ENCODE measurements around the gene ARL15. TPM values are rescaled to one million over a fixed set of nuclear protein-coding genes. Genes with fewer than 3 reads are reported as not detected.

ARL15 gene
- total and polyA plus RNA-seq, 2 of the 4 experiments (the other 2 are of a cell fraction), result 7.3 to 19.2 TPM

DNA sequence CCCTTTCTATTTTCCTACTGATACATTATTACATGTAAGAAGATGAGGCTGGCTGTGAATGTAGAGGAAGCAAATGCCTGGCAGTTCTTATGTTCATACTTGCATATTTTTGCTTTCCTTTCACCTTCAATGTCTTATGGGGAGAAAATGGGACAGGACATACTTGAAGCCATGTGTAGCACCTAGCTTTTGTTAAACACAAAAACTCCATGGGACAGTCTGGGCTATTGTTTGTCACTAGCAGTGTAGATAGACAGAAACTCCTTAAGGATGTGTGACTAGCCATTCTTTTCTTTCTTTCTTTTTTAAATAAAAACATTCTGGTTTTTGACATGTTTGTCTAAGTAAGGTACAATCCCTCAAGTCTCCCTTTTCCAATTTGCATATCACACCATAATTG is 122.7 kb downstream of the ARL15 start:
- no peak overlapping the region for H2AK9ac ChIP-seq (replicated peaks; ENCODE audit: low read depth, low read length, poor library complexity)
- no peak overlapping the region for H2BK120ac ChIP-seq (ENCODE audit: low read depth, low read length)
- no peak overlapping the region for H3K14ac ChIP-seq (replicated peaks; ENCODE audit: low read depth, low read length)
- in situ Hi-C loops (cut with MboI; ENCODE audit: low sequenced_read_pairs) (no loop called here), dilution Hi-C loops (cut with HindIII; ENCODE audit: low sequenced_read_pairs, unreplicated experiment) (no loop called here), intact Hi-C loops (cut with micrococcal nuclease) (no loop called here)
- DNase-seq (no peak), ATAC-seq (ENCODE audit: low read depth) (no peak; the same call in 1 of the 2 replicates)
- no peak overlapping the region for H3K23ac ChIP-seq (ENCODE audit: low read depth, low read length)
- no peak overlapping the region for H3K4me3 ChIP-seq (ENCODE audit: insufficient read depth, low read depth, low read length)
- H4K91ac ChIP-seq (ENCODE audit: insufficient read depth, low read depth, low read length), result no peak overlapping the region
- H3K9me3 ChIP-seq (ENCODE audit: control insufficient read depth, insufficient read depth, low read length), result no peaks in the 10 kb centered on the region
- H3K4ac ChIP-seq (ENCODE audit: low read depth, low read length), result no peak overlapping the region
- CTCF ChIA-PET, result no interaction called here
- no peak overlapping the region for H2BK20ac ChIP-seq (ENCODE audit: low read depth, low read length)
- H3K4me2 ChIP-seq (ENCODE audit: low read depth, low read length), result no peak overlapping the region
- no peak overlapping the region for H4K5ac ChIP-seq (ENCODE audit: low read depth, low read length)
- no peak overlapping the region for H4K8ac ChIP-seq (ENCODE audit: low read depth in 2 of 2, low read length in 2 of 2)
- H3K79me1 ChIP-seq (ENCODE audit: low read depth in 1 of 2, low read length in 2 of 2), result peaks cover 3 to 6% of the 10 kb centered on the region in 2 experiments; a peak in 1 of 4 replicates
- H3K4me1 ChIP-seq (ENCODE audit: control insufficient read depth, insufficient read depth, low read length), result no peaks in the 10 kb centered on the region; the same call in 1 of the 2 replicates
- H2BK5ac ChIP-seq (ENCODE audit: low read depth, low read length, poor library complexity, severe bottlenecking), result no peak overlapping the region
- H4K20me1 ChIP-seq (ENCODE audit: insufficient read depth, low read length), result no peaks in the 10 kb centered on the region; the same call in 1 of the 2 replicates
- no peak overlapping the region for H3K18ac ChIP-seq (ENCODE audit: low read depth, low read length)
- no TSS peak for BruUV-seq (replicated peaks)
- no peak overlapping the region for H2AK5ac ChIP-seq (ENCODE audit: low read depth, low read length)
- H3K9me1 ChIP-seq (ENCODE audit: insufficient read depth, low read length), result no peaks in the 10 kb centered on the region
- H3K27me3 ChIP-seq (ENCODE audit: control insufficient read depth, insufficient read depth, low read length), result no peaks in the 10 kb centered on the region
- H3K36me3 ChIP-seq (ENCODE audit: control insufficient read depth, insufficient read depth, low read length), result no peaks in the 10 kb centered on the region
- no peak overlapping the region for H2BK15ac ChIP-seq (ENCODE audit: low read depth, low read length)
- no peak overlapping the region for H3K27ac ChIP-seq (ENCODE audit: insufficient read depth, low read length)
- no peak overlapping the region for H3K9ac ChIP-seq (ENCODE audit: low read depth, low read length)
- H3K56ac ChIP-seq (ENCODE audit: extremely low read depth, insufficient read depth, low read length), result no peak overlapping the region
- TF ChIP-seq, protein P1, sequence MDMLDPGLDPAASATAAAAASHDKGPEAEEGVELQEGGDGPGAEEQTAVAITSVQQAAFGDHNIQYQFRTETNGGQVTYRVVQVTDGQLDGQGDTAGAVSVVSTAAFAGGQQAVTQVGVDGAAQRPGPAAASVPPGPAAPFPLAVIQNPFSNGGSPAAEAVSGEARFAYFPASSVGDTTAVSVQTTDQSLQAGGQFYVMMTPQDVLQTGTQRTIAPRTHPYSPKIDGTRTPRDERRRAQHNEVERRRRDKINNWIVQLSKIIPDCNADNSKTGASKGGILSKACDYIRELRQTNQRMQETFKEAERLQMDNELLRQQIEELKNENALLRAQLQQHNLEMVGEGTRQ (IDR thresholded peaks at IDR 0.05; ENCODE audit: low read depth, low read length), result no peak
- no peak for TF ChIP-seq MAFK (IDR thresholded peaks at IDR 0.05; ENCODE audit: low read depth, low read length)
- no peak for TF ChIP-seq CHD1 (IDR thresholded peaks at IDR 0.05; ENCODE audit: low read depth, low read length)
- TF ChIP-seq RFX5 (IDR thresholded peaks at IDR 0.05; ENCODE audit: low read depth, low read length), result no peak
- TF ChIP-seq BHLHE40 (IDR thresholded peaks at IDR 0.05; ENCODE audit: low read depth, low read length), result no peak
- TF ChIP-seq MXI1 (IDR thresholded peaks at IDR 0.05; ENCODE audit: borderline replicate concordance, low read depth, low read length), result no peak
- no peak for TF ChIP-seq RAD21 (IDR thresholded peaks at IDR 0.05; ENCODE audit: low read length)
- no peak for TF ChIP-seq SMC3 (IDR thresholded peaks at IDR 0.05; ENCODE audit: low read depth, low read length)
- TF ChIP-seq, protein P2, sequence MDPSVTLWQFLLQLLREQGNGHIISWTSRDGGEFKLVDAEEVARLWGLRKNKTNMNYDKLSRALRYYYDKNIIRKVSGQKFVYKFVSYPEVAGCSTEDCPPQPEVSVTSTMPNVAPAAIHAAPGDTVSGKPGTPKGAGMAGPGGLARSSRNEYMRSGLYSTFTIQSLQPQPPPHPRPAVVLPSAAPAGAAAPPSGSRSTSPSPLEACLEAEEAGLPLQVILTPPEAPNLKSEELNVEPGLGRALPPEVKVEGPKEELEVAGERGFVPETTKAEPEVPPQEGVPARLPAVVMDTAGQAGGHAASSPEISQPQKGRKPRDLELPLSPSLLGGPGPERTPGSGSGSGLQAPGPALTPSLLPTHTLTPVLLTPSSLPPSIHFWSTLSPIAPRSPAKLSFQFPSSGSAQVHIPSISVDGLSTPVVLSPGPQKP (IDR thresholded peaks at IDR 0.05; ENCODE audit: borderline replicate concordance, low read depth, low read length), result no peak
- TF ChIP-seq CEBPB (IDR thresholded peaks at IDR 0.05; ENCODE audit: low read depth, low read length), result no peak
- no peak for TF ChIP-seq MAZ (IDR thresholded peaks at IDR 0.05; ENCODE audit: borderline replicate concordance, low read depth, low read length)
- TF ChIP-seq FOS (IDR thresholded peaks at IDR 0.05; ENCODE audit: low read depth, low read length), result no peak
- TF ChIP-seq, protein P3, sequence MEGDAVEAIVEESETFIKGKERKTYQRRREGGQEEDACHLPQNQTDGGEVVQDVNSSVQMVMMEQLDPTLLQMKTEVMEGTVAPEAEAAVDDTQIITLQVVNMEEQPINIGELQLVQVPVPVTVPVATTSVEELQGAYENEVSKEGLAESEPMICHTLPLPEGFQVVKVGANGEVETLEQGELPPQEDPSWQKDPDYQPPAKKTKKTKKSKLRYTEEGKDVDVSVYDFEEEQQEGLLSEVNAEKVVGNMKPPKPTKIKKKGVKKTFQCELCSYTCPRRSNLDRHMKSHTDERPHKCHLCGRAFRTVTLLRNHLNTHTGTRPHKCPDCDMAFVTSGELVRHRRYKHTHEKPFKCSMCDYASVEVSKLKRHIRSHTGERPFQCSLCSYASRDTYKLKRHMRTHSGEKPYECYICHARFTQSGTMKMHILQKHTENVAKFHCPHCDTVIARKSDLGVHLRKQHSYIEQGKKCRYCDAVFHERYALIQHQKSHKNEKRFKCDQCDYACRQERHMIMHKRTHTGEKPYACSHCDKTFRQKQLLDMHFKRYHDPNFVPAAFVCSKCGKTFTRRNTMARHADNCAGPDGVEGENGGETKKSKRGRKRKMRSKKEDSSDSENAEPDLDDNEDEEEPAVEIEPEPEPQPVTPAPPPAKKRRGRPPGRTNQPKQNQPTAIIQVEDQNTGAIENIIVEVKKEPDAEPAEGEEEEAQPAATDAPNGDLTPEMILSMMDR (conservative IDR thresholded peaks at IDR 0.05; ENCODE audit: low read depth, low read length), result no peak
- TF ChIP-seq NFE2L2 (IDR thresholded peaks at IDR 0.05; ENCODE audit: low read depth, low read length), result no peak
- TF ChIP-seq RCOR1 (IDR thresholded peaks at IDR 0.05; ENCODE audit: insufficient replicate concordance, low read length), result no peak
- TF ChIP-seq POLR2A (IDR thresholded peaks at IDR 0.05; ENCODE audit: low read depth, low read length), result no peak
- H2AFZ ChIP-seq (replicated peaks; ENCODE audit: low read length, poor library complexity), result no peak overlapping the region
- POLR2A ChIA-PET (ENCODE audit: unreplicated experiment), result no interaction called here
